HG02852 (cell line): ENCODE results near the gene GAN.
"Not testable (repeated sequence)": the region's sequence is repeated elsewhere in the genome, so short reads cannot be mapped to it uniquely, and the experiment has no call there.

Source experiments
- ATAC-seq: cut with Tn5 transposase; IDR thresholded peaks from one replicate; pipeline ENCODE4 v1.9.1; 2021; ENCODE audit warnings: mild to moderate bottlenecking, moderate library complexity; ENCODE audit not compliant: unreplicated experiment

The GAN gene

DNA sequence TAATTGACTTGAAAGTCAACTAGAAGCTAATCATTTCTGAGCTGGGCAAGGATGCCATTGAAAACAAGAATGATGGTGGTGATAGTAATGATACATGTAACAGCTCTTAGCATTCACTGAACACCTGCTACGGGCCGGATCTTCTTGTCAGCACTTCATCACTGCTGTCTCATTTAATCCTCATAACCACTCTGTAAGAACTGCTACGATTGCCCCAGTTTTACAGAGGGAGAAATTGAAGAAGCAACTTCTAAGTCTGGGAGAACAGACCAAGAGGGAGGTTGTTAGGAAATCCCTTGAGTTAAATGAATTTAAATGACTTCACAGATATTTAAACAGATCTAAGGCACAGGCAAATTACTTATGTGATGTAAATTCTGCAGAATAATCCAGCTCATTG lies 7.0 kb upstream of the GAN start:
- no peak for ATAC-seq

DNA sequence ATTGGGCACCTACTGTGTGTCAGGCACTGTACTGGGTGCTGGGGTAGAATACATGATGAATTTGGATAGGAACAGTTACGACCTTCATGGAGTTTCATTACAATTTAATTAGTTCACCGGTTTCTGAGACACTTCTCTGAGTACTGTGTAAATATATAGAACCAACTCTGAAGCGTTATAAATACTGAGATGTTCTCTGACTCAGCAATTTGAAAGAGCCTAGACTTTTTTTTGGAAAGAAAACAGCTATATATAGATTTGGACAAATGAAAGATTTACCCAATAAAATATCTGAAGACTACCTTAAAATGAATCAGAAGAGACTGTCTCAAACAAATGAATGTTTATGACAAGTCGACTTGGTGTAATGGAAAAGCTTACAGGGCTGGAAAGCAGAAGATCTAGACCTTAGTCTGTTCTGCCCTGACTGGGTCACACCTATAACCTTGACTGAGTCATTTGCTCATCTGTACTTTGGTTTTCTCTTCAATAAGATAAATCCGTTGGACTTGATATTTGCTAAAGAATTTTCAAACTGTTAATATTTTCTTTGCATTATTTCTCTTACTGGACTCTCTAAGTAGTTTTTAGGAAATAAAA lies 4.6 kb upstream of the GAN start:
- ATAC-seq: no peak

DNA sequence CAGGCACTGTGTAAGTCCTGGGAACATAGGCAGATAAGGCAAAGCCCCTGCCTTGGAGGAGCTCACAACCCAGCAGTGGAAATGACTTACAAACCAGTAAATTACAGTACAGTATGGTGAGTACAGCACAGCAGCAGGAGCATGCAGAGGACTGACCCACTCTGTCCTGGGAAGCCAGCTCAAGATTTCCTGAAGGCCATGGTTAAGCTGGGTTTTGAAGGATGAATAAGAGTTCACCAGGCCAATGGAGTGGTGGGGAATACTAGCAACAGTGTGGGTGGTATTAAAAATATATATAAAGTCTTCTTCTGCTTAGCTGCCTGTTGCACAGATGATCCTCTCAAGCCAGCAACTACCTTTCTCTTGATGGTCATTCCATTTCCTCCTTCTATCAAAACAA lies 3.0 kb upstream of the GAN start:
- ATAC-seq: no peak

DNA sequence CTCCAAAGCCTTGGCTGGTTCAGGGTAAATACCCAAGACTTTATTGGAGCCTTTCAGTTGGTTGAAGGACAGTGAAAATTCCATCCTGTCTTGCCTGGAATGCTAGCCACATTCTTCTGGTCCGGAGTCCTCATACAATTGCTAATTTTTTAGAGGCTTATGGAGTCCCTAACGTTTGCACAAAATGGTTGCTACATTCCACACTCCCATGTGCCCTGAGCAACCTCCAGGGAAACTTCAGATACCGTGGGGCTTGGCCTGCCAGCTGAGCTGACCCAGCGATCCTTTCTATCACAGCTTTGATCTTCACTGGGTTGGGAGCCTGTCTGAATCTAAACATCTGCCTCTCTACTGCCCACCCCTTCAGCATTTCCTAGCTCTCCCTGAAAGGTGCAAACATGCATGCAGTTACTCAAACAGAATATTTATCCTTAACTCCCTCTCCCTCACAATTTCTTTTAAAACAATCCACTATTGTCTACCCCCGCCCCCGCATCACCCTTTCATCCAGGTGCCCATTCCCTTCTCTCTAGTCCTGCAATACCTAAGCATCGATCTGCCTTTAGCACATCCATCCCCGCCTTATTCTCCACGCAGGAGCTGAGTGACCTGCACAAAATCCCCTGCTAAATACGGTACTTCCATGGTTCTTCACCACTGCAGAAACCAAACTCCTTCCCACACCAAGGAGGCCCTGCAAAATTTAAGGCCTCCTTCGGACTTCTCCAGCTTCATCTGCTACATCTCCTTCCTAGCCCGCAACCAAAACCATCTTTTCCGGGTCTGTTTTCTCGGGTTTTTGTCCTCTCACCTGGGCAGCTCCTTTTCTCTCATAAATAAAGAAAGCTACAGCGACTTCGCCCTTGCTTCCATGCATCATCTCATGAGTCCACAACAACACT lies 810 bp upstream of the GAN start:
- no peak for ATAC-seq

DNA sequence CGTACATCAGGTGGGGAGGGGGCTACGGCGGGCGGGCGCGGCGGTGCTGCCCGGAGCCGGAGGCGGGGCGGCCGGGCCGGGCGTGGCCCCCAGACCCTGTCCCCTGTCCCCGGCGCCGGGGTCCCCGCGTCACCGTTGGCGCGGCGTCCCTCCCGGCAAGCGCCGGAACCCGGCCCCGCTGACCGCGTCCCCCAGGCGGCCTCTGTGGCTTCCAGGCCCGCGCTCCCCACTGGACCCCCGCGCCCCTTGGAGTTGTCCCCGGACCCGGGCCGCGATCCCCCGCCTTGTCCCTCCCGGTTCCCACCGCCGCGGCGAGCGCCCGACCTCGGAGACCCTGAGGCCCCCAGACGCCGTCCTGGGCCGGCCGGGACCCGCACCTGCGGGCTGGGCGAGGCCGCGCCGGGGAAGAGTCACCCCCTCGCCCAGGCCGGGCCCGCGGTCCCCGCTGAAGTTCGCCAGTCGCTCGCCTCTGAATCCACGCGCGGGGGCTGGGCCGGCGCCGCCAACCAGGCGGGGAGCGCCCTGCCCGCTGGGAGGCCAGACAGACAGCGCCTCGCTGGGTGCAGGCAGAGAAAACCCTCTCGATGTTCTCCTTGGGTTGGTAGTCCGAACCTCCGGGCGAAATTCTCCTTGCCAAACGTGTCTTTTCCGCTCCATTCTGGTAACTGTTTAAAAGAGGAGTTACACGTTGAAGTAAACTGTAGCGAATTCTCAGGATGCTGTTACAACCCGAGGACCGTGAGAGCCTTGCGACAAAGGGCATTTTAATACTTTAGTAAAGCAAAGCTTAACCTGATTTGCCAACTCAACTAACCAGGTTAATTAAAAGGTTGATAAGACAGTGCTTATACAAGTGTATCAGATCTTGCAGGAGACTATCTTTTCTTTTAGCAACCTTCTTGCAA lies 761 bp downstream of the GAN start:
- peak; percentile 33 for ATAC-seq

DNA sequence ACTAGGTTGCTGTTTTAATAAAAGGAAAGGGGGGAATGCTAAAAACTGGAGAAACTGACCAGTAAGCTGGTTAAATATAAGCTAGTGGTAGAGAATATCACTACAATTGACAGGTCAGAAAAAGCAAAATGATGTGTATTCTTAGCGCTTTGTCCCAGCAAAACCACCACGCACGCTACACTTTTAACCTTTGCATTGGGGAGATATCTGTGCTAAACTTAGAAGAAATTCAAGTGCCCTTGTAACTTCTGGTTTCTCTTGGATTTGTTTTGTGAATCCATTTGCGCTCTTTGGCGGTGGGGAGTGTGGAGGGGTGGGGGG lies 1.4 kb downstream of the GAN start:
- ATAC-seq: no peak

DNA sequence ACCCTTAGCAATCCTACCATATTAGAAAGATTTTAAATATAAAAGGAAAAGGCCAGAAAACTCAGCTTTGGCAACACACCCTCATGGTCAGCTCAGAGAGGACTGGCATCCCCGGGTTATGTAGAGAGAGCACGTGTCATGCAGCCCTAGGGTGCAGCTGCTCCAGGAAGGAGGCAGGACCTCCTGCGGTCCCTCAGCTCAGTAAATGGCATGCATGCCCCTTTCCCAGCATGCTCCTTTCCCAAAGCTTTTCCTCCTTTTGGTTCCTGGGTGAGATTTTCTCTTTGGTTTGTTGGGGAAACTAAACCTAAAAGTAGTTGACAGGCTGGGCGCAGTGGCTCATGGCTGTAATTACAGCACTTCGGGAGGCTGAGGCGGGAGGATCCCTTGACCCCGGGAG lies 3.9 kb downstream of the GAN start:
- ATAC-seq: no peak

DNA sequence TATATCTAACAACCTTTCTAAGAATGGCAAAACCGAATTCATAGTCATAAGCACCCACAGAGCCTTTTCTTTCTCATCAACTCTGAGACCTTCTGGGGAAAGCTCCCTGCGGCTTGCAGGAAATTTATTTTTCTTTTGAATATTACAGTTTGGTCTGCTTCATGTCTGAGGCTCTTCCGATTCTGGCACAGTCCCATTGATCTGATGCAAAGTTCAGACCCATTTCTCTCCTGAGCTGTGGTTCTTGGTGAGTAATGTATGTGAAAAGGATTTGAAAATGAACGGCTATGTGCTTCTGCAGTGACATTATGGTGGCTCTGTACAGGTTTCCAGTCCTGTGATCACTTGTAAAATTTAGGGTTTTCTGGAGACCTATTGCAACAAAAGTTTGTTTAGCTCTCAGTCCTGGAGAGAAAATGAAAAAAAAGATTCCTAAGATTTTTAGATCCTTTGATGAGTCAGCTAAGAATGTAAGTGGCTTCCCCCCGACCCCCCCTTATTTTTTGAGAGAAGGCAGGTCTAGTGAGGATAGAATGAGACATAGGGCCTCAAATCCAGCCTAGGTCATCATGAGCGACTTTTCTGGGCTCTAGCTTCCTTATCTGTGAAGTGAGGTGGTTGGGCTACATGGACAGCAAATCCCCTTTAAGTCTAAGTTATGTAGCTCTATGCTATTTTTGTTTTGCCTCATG lies 4.6 kb downstream of the GAN start:
- no peak for ATAC-seq

DNA sequence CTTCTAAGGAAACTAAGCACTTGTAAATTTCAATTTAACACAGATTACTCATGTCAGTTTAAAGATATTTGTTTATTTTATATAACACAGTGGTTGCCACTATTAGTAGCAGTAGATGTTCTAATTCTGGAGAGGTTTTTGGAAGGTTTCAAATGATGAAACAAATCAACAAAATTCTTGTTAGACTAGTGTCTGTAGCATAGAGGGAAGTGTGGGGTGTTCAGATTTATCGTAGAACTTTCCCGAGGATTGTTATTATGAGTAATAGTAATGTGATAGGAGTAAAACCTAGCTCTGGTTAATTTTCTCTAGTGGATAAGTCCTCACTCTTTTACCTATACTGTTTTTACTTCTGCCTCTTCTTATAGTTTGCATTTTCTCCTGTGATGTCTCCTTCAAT lies 6.3 kb downstream of the GAN start:
- ATAC-seq: no peak

DNA sequence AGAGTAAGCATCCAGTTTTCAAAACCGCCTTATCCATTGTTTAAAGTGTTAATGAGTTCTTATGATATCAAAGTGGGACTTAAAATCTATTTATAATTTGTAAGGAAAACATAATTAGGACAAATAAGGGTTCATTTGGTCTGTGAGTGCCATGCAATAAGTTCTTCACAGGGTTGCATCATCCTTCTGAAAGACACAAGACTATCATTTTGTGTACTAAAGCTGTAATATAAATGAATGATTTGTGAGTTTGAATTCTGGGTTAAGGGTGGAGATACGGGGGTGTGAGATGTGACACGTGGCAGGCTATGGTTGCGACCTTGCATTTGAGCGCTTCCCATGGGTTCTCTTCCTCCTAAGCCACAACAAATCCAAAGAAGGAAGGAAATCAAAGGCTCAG lies 6.8 kb downstream of the GAN start:
- ATAC-seq: no peak

DNA sequence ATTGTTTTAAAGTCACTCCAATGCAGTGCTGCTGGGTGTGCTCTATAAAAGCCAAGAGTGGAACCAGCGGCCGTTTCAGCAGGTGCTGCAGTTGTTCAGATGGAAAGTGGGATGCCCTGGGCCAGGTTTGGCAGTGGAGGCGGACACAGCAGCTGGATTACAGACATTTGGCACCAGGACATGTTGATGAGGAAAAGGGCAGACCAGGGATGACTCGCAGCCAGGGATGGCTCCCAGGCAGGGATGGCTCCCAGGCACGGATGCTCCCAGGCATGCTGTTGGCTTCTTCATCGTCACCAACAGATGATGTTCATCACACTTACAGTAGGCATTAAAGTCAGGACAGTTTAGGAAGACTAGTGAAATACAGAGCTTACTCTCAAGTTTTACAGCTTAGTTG lies 10.0 kb downstream of the GAN start:
- ATAC-seq: no peak

DNA sequence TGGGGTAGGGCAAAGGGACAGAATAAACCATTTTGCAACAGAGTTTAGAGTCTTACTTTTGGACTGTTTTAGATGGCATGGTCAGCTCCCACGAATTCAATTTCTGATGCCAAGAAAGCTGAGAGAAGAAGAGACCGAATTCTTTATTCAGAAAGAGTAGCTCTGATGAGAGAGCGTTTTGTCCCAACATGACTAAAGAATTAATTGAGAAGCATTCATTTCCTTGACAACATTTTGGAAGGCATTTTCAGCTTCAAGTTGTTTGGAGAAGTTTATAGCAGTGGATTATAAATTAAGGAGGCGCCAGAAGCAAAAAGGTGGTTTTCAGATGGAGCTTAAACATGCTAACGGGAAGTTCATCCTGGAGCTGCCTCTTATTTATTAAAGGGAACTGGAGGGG lies 12.2 kb downstream of the GAN start:
- no peak for ATAC-seq

DNA sequence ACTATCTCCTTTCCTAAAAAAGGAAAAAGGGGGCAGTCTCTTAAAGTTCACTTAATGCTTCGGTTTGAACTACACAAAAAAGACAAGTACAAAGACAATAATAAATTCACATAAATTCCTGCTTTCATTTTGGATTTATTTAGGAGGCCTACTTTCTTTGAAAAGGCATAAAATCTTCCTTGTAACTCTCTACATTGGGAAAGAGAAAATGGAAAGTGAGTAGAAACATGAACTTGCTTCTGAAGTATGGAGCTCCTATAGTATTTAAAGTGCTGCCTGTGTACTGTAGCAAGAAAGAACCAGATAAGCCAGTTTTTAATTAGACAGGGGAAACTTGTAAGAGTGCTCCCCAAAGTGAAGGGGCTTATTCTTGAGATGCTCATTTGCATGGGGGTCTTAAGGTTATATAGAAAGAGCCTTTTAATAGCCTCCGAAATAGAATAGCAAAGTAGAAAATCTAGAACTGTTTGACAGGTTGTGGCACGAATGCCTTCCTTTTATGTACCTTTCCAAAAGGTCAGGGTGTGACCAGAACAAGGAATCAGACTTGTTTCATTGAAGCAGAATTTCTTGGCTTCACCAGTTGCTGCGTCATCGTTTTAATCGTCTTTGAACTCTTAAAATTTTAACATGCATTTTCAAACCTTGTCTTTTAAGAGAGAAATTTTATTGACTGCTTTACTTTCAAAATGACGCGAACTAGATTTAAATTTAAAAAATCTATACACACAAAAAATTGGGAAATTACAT lies 12.9 kb downstream of the GAN start:
- ATAC-seq: no peak

DNA sequence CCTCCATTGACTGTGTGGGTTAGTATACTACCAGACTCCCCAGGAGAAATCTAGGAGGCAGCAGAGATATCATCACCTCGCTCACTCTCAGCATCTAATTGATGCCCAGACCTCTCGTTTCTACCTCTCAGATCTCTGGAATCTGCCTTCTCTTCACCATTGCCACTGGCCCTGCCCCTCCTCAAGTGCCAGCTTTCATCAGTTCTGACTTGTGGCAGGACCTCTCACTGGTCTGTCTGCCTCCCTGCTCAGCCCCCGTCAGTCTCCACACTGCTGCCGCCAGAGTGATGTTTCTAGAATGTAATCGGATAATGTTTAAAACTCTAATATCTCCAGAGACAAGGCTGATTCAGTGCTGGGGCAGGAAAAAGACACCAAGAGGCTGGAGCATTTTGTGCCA lies 15.2 kb downstream of the GAN start:
- ATAC-seq: no peak

DNA sequence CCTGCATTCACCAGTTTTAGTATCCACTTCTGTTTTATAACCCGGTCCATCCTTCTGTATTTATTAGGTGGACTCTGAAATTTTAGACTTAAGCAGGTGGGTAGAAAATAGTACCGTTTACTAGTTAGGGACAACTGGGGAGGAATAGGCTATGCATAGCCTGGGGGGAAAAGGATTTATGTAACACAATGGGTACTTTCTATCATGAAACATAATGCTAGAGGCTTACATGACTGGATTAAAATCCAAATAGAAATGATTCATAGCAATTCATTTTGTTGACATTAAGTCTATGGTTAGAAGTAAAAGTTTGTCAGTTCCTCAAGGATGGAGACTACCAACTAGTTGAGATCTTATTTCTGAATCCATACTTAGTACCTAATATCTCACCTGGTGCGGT lies 18.6 kb downstream of the GAN start:
- ATAC-seq: no peak

DNA sequence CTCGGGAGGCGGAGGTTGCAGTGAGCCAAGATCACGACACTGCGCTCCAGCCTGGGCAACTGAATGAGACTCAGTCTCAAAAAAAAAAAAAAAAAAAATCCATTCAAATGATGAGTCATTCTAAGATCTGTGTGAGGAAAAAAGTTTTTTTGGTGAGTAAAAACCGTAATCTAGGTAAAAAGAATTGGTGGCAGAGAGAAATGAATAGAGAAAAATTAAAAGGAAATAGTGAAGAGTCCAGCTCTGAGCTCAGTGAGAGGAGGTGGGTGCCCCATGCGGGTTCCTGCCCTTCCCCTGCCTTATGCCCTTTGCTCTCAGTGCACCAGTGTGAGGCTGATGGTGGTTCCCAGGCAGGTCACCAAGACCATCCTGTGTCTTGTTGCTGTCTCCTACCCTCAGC lies 20.9 kb downstream of the GAN start:
- ATAC-seq: no peak

DNA sequence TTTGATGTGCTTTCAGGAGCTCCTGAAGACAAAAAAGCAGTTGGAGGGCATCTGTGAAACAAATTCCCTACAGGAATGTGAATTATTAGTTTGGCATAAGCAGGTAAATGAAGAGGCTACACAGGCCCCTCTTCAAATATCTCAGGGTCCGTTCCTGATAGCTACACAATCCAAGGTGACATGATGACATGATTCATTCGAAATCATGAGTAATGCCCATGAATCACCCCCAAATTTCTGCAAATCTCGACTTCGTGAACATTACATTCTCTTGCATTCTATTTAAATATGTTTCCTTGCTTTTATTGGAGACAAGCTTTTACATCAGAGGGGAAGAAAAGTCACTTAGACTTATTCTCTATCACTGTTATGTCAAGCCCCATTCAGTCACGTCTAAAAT lies 22.3 kb downstream of the GAN start:
- ATAC-seq: no peak

DNA sequence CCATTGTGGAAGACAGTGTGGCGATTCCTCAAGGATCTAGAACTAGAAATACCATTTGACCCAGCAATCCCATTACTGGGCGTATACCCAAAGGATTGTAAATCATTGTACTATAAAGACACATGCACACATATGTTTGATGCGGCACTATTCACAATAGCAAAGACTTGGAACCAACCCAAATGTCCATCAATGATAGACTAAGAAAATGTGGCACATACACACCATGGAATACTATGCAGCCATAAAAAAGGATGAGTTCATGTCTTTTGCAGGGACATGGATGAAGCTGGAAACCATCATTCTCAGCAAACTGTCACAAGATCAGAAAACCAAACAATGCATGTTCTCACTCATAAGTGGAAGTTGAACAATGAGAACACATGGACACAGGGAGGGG lies 30.4 kb downstream of the GAN start:
- ATAC-seq: not testable (repeated sequence)

DNA sequence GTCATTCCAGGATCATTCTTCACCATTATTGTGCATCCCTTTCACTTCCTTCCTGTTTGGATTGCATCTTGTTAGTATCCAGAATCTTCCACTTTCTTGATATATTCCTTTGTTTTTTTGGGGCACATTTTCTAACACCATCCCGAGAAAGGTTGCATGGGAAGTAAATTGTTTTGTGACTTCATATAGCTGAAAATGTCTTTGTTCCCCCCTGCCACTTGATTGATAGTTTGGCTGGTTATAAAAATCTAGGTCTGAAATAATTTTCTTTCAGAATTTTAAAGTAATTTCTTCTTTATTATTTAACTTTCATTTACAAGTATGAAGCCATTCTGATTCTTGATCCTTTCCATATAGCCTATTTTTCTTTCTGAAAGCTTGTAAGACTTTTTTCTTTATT lies 32.7 kb downstream of the GAN start:
- no peak for ATAC-seq

DNA sequence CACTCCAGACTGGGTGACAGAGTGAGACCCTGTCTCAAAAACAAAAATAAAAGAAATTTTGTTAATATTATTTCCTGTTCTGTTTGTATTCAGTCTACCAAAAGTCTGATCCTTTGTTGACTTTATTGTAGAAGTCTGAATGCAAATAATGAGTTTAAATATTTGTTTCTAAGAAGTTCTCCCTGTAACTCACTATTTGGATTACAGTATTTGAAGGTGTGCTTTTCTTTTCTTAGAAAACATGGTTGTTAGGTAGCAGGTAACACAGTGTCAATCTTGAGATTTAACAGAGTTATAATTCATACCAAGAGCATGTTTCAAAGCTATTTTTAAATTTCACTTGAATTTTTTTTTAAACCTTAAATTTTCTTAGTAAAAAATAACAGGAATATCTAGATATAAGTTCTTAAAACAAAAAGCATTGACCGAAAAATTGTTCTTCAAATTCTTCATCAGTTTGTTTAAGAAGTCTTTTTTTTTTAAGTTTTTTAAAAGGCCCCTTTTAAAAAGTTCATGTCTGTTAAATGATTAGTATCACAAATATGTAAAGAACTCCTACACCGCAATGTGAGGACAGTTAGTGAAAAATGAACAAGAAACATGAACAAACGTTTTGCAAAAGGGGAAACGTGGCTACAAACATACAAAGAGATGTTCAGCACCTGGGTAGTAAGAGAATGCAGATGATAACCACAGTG lies 35.0 kb downstream of the GAN start:
- ATAC-seq: no peak
